ENCODE results near the gene HDAC11. TPM values are rescaled to one million over a fixed set of nuclear protein-coding genes. Genes with fewer than 3 reads are reported as not detected.

HDAC11 gene
- total RNA-seq, 3 donors from 2014 or later, result 2.0 to 2.6 (median 2.3) TPM

DNA sequence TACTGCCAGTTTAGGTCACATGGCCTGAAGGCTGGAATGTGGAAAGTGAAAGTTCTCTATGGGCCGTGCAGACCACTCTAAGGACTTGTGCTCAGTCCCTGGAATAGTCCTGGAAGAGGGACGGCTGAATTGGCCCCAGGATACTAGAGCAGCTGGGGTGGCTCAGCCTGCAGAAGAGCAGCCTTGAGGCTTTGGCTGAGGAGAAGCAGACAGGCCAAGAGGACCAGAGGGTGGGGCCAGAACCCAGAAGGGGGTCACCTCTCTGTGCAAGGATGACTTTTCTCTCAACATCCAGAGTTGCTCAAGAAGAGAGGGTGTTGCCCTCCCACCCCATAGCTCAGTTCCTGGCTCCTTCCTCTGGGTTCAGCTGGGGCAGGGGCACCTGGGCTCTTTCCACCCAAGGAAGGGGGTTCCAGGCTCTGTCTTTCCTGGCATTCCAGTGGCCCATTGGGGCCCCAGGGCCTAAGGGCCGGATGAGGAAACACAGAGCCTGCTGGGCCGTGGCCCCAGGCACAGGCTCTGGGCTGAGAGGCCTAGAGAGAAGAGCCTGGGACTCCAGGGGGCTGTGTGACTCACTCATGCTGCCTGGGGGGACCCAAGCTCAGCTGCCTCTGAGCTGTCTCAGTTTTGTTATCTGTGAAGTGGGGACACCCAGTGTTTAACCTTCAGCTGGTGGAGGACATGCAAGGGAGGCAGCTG lies 60.3 kb downstream of the HDAC11 start:
- Mint-ChIP-seq H3K36me3 (ENCODE audit: insufficient read depth) (no peaks in the 10 kb centered on the region), H3K9me3 (peaks cover 3% of the 10 kb centered on the region), H3K4me1 (ENCODE audit: low read depth) (peaks cover 22% of the 10 kb centered on the region), H3K27me3 (ENCODE audit: low read depth) (peaks cover 18% of the 10 kb centered on the region), H3K4me3 (no peak overlapping the region)
- DNase-seq (no peak), ATAC-seq (no peak)

DNA sequence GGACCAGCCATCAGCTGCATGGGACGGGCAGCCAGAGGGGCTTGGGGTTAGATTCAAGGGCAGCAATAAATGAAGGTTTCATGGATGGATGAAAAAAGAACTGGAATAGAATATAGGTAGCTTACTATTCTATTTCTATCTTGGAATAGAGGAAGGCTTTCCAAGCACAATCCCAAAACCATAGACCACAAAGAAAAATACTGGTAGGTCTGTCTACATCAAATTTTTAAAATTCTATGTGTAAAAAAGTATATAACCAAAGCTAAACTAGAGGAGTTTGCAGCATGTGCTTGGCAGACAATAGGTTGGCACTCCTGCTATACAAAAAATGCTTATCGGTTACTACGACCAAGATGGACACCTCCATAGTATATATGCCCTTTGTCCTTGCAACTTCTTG lies 61.6 kb downstream of the HDAC11 start:
- DNase-seq (no peak), ATAC-seq (no peak)
- Mint-ChIP-seq H3K4me3 (no peak overlapping the region), H3K4me1 (ENCODE audit: low read depth) (peaks cover 19% of the 10 kb centered on the region), H3K9me3 (peaks cover 3% of the 10 kb centered on the region), H3K36me3 (ENCODE audit: insufficient read depth) (no peaks in the 10 kb centered on the region), H3K27me3 (ENCODE audit: low read depth) (peaks cover 13% of the 10 kb centered on the region)

DNA sequence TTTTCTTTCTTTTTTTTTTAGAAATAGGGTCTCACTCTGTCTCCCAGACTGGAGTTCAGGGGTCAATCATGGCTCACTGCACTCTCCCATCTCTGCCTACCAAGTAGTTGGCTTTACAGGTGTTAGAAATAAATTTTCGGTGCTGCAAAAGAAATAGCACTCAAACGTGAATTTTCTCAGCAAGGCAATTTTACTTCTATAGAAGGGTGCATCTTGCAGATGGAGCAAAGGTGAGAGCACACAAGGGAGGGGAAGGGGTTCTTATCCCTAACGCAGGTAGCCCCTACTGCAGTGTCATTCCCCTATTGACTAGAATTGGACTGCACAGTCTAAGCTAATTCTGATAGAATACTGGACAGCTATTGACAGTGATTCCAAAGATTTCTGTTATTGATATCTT lies 62.0 kb downstream of the HDAC11 start:
- no peak for DNase-seq

DNA sequence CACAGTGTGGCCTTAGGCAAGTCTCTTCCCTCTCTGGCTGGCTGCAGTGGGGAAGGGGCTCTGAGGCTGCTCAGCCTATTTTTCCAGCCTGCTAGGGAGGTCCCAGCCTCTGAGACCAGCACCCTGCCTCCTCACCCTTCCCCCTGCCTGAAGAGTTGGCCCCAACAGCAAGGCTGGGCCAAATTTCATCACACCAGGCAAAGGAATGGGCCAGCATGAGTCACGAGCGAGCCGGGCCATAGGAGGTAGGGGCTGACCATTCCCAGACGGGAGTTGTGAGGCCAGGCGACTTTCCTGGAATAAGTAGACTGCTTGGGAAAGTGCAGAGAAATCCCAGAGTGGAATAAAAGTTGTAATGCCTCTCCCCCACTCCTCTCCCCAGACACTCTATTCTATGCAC lies 63.1 kb downstream of the HDAC11 start:
- no peak for DNase-seq
- H3K9me3 Mint-ChIP-seq, result no peaks in the 10 kb centered on the region
- peaks cover 18% of the 10 kb centered on the region for H3K4me1 Mint-ChIP-seq (ENCODE audit: low read depth)
- H3K36me3 Mint-ChIP-seq (ENCODE audit: insufficient read depth), result no peaks in the 10 kb centered on the region
- peaks cover 25% of the 10 kb centered on the region for H3K27me3 Mint-ChIP-seq (ENCODE audit: low read depth)
- no peak for ATAC-seq
- H3K4me3 Mint-ChIP-seq, result no peak overlapping the region

More for the DNA sequence above, 62.0 kb downstream of the HDAC11 start:
- ATAC-seq, result no peak
- Mint-ChIP-seq H3K27me3 (ENCODE audit: low read depth) (peaks cover 14% of the 10 kb centered on the region), H3K4me1 (ENCODE audit: low read depth) (peaks cover 16% of the 10 kb centered on the region), H3K9me3 (peaks cover 3% of the 10 kb centered on the region), H3K36me3 (ENCODE audit: insufficient read depth) (no peaks in the 10 kb centered on the region), H3K4me3 (no peak overlapping the region)

DNA sequence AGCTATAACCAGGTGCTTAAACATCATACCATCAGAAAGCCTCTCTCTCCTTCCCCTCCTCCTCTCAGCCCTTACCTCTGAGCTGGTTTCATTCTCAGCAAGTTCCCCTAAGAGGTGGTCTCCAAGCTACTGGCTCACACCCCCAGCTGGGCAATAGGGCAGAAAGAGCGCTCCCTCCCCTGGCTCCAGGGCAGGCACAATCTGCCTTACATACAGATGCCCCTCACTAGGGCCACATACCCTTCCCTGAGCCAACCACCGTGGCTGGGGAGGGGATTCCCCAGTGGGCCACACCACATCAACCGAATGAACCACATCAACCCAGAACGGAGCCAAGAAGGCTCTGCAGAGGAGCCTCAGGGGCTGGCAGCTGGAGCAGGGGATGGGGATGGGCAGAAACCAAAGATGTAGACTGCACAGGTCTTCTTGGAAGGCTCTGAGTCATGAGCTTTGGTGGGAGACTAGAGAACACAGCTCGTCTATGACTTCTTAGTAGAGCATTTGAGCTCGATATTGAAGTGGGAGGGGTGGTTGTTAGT lies 64.3 kb downstream of the HDAC11 start:
- Mint-ChIP-seq H3K27me3 (ENCODE audit: low read depth) (peaks cover 29% of the 10 kb centered on the region), H3K9me3 (no peaks in the 10 kb centered on the region), H3K36me3 (ENCODE audit: insufficient read depth) (no peaks in the 10 kb centered on the region), H3K4me1 (ENCODE audit: low read depth) (peaks cover 19% of the 10 kb centered on the region), H3K4me3 (no peak overlapping the region)
- peak; percentile 38 for DNase-seq
- ATAC-seq, result peak; percentile 87 to 91

DNA sequence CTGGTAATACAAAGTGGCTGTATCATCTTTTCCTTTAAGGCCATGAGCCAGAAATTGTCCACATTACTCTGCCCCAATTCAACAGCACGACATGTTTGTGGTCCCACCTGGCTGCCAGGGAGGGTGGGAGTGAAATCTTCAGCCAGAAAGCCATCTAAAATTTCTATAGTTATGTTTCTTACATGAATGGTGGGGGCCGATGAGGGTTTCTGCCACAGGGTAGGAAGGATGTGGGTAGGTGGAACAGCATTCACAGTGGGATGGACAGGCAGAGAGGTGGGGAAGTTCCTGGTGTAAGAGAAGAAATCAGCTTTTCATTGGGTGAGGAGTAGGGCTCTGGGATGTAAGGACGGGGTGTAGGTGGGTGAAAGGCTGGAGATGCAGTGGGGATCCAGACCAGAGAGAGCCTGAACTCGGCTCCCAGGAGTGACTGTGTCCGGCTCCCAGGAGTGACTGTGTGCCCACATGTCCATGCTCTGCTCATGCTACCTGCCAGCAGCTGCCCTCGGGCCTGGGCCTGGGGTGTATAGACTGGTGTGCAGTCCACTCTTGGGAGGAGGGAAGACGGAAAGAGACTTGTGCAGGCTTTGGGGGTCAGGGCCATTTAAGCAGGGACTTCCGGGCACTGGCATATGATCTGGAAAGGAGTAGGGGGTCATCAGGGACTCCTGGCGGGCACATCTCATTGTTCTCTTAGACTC lies 65.0 kb downstream of the HDAC11 start:
- ATAC-seq (no peak), DNase-seq (no peak)
- H3K36me3 Mint-ChIP-seq (ENCODE audit: insufficient read depth), result no peaks in the 10 kb centered on the region
- peaks cover 25% of the 10 kb centered on the region for H3K4me1 Mint-ChIP-seq (ENCODE audit: low read depth)
- H3K27me3 Mint-ChIP-seq (ENCODE audit: low read depth), result peaks cover 36% of the 10 kb centered on the region
- no peak overlapping the region for H3K4me3 Mint-ChIP-seq
- H3K9me3 Mint-ChIP-seq, result no peaks in the 10 kb centered on the region

DNA sequence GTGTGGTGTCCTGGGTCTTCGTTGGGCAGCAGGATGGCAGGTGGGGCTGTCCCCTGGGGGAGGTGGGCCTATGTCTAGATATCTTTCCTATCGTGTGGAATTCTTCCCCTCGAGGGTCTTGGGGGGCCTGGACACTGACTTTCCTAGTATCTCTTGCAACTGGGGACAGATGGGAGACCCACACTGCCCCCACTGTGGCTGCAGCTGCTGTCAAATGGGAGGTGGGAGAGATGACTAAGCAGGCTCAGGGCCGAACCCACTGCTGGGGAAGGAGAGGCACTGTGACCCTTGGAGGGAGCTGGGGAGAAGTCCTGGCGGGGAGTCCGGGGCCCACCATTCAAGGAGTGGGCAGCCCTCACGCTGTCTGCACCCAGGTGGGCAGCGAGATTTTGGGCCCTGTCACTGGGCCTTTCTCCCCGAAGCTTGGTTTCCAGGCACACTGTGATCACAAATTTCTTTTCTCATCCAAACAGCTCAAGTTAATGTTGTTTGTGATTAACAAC lies 65.9 kb downstream of the HDAC11 start:
- Mint-ChIP-seq H3K36me3 (ENCODE audit: insufficient read depth) (no peaks in the 10 kb centered on the region), H3K4me3 (no peak overlapping the region), H3K9me3 (no peaks in the 10 kb centered on the region), H3K4me1 (ENCODE audit: low read depth) (peaks cover 26% of the 10 kb centered on the region), H3K27me3 (ENCODE audit: low read depth) (peaks cover 43% of the 10 kb centered on the region)
- DNase-seq (no peak), ATAC-seq (no peak)

DNA sequence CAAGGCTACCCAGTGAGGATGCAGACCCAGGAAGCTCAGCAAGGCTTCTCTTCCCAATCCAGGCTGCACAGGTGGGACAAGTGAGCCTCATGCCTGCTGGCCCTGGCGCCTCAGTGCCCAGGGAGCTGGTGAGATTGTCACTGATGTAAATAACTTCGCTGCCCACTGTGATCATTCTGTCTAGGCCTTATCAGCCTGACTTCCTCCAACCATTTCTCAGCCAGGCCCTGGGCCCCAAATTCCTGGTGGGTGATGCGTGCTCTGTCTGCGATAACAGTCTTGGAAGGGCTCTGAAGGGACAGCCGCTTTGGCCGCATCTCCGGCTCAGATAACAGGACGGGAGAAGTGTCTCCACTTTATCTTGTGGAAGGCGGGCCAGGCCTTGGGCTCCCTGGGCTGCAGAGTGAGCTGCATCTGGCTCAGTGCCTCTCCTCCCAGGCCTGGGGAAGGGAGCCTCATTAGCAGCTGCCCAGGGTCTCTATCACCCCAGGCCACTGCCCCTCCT lies 66.6 kb downstream of the HDAC11 start:
- no peak for DNase-seq
- H3K4me3 Mint-ChIP-seq, result no peak overlapping the region
- H3K9me3 Mint-ChIP-seq, result no peaks in the 10 kb centered on the region
- peaks cover 26% of the 10 kb centered on the region for H3K4me1 Mint-ChIP-seq (ENCODE audit: low read depth)
- H3K36me3 Mint-ChIP-seq (ENCODE audit: insufficient read depth), result no peaks in the 10 kb centered on the region
- ATAC-seq, result no peak
- H3K27me3 Mint-ChIP-seq (ENCODE audit: low read depth), result peaks cover 46% of the 10 kb centered on the region

DNA sequence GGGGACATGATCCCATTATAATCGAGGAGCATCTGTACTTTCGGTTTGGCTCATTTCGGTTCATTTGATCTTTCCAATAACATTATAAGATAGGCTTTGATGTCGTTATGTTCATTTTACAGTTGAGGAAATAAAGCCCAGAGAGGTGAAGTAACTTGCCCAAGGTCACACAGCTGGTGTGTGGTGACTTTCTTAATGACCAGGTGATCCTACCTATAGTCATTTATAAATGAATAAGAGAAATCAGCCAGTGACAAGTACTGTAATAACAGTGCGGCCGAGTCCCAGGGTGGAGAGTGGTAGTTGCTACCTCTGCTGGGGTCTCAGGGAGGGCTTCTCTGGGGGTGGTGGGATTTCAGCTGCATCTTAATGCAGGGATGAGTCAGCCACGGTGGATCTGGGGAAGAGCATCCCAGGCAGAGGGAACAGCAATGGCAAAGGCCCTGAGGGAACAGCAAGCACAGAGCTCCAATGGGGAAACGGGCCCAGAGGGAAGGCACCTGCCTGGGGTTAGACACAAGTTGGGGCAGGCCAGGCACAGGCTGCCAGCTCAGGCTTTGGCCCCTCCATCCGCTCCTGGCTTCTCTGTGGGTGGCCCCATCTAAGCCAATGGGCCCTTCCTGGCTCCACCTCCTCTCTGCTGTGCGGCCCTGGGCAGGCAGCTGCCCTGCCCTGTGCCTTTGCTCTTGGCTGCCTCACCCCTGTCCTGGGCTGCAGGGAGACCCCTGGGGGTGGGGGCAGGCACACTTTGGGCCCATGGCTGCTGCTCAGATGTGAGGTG lies 67.7 kb downstream of the HDAC11 start:
- H3K4me3 Mint-ChIP-seq, result no peak overlapping the region
- no peaks in the 10 kb centered on the region for H3K9me3 Mint-ChIP-seq
- no peaks in the 10 kb centered on the region for H3K36me3 Mint-ChIP-seq (ENCODE audit: insufficient read depth)
- ATAC-seq (no peak), DNase-seq (no peak)
- H3K27me3 Mint-ChIP-seq (ENCODE audit: low read depth), result peaks cover 57% of the 10 kb centered on the region
- peaks cover 26% of the 10 kb centered on the region for H3K4me1 Mint-ChIP-seq (ENCODE audit: low read depth)

DNA sequence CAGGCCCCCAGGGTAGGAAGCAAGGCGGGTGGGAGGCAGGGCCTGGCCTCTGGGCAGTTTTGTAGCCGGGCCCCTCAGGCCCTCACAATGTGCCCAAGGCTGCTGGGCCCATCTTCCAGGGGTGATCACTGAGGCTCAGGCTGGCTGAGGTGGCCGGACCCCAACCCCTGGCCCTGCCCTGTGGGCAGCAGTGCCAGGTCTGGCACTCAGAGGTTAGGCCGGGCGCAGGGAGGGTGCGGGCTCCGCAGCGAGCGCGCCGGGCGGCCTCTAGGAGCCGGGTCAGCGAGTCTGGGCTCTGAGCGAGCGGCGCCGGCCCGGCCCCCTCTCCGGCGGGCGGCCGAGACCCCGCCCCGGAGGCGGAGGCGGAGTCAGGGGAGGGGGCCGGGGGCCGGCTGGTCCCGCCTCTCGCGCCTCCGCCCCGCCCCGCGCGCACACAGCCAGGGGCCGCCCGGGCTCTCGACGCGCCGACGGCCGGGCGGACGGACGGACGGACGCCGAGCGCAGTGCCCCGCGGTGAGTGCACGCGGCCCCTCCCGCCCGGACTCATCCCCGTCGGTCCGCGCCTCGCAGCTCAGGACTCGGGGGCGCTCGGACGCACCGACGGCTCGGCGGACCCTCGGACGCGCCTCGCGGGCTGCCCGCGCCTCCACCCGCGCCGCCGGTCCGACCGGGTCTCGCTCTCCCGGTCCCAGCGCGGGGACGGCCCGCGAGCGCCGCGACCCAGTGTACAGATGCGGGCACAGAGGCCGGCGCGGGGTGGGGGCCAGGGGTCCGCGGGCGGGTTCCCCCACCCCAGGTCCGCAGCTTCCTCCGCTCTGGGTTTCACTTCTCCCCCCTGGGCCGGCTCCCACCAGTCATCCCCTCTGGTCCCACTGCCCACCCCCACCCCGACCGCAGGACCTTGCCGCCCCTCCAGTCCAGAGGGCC lies 68.9 kb downstream of the HDAC11 start, which contains the start of gene FBLN2:
Gene FBLN2, plus strand, starts transcription at position 430 of the 927 bp plus-strand sequence. CDS start 21,231 bp downstream, outside the sequence.
- peak; percentile 31 to 32 for ATAC-seq
- no peaks in the 10 kb centered on the region for H3K9me3 Mint-ChIP-seq
- no peaks in the 10 kb centered on the region for H3K36me3 Mint-ChIP-seq (ENCODE audit: insufficient read depth)
- H3K4me1 Mint-ChIP-seq (ENCODE audit: low read depth), result peaks cover 24% of the 10 kb centered on the region
- no peak for DNase-seq
- H3K27me3 Mint-ChIP-seq (ENCODE audit: low read depth), result peaks cover 59% of the 10 kb centered on the region
- peak within 1 kb of the TSS; percentile 77 for H3K4me3 Mint-ChIP-seq

DNA sequence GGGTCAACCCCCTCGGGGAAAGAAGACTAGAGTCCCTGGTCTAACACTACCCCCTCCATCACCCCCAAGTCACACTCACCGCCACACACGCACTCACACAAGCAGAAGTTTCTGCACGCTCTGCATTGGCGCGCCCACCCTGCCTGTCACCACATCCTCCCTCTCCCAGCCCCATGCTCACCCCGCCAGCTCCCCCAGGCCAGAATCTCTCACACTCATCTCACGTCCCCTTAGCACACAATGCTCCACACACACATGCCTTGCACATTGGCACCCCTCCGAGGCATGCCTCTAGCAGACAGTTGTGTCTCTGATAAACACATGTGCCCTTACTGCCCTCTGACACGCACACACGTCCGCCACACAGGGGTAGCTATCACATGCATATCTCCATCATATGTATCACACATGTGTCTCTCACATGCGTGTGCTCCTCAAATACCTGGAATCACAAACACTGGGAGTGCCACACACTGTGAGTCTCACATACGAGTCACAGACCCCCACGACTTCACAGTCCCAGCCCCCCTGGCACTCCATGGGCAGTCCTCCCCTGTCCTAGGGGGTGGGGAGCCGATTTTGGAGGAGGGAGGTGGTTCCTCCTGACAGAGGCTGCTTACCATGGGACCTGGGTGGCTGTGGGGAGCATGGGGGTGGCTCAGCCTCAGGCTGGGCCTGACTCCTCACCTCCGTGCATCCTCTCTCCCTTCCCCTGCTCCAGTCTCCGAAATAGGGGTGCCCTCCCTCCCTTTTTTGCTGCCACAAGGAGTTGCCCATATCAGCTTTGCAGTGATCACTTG lies 69.7 kb downstream of the HDAC11 start:
- DNase-seq (no peak), ATAC-seq (peak; percentile 5 to 43)
- no peaks in the 10 kb centered on the region for H3K9me3 Mint-ChIP-seq
- H3K4me1 Mint-ChIP-seq (ENCODE audit: low read depth), result peaks cover 16% of the 10 kb centered on the region
- H3K27me3 Mint-ChIP-seq (ENCODE audit: low read depth), result peaks cover 58% of the 10 kb centered on the region
- H3K36me3 Mint-ChIP-seq (ENCODE audit: insufficient read depth), result no peaks in the 10 kb centered on the region
- peak overlapping the region; percentile 77 for H3K4me3 Mint-ChIP-seq

DNA sequence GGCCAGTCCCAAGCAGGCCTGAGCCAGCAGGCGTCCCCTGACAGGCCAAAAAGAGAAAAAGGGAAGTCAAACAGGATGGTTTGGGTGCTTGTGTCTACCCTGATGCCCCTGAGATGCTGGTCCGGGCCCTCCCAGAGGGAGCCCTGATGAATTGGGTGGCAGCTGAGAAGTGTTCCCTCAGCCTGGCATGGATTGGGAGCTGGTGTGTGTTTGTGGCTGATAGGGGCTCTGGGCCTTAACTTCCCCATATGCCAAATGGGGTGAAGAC lies 70.3 kb downstream of the HDAC11 start:
- Mint-ChIP-seq H3K9me3 (no peaks in the 10 kb centered on the region), H3K4me3 (no peak overlapping the region), H3K27me3 (ENCODE audit: low read depth) (peaks cover 54% of the 10 kb centered on the region)

More for the DNA sequence above, 70.3 kb downstream of the HDAC11 start:
- Mint-ChIP-seq H3K4me1 (ENCODE audit: low read depth) (peaks cover 11% of the 10 kb centered on the region), H3K36me3 (ENCODE audit: insufficient read depth) (no peaks in the 10 kb centered on the region)
- no peak for ATAC-seq
- no peak for DNase-seq

All from activated T-cell treated with anti-CD3 and anti-CD28 coated beads, Interleukin-2, amount 50 U/mL, for 4 hours (primary cell).